GM19328 (cell line): ENCODE data around the gene LMBR1.
"Not testable (repeated sequence)": the region's sequence is repeated elsewhere in the genome, so short reads cannot be mapped to it uniquely, and the experiment has no call there.

Source experiments
- ATAC-seq: cut with Tn5 transposase; IDR thresholded peaks from one replicate; pipeline ENCODE4 v1.9.1; 2021; ENCODE audit warnings: mild to moderate bottlenecking, moderate library complexity; ENCODE audit not compliant: unreplicated experiment

The LMBR1 gene, protein sequence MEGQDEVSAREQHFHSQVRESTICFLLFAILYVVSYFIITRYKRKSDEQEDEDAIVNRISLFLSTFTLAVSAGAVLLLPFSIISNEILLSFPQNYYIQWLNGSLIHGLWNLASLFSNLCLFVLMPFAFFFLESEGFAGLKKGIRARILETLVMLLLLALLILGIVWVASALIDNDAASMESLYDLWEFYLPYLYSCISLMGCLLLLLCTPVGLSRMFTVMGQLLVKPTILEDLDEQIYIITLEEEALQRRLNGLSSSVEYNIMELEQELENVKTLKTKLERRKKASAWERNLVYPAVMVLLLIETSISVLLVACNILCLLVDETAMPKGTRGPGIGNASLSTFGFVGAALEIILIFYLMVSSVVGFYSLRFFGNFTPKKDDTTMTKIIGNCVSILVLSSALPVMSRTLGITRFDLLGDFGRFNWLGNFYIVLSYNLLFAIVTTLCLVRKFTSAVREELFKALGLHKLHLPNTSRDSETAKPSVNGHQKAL

DNA sequence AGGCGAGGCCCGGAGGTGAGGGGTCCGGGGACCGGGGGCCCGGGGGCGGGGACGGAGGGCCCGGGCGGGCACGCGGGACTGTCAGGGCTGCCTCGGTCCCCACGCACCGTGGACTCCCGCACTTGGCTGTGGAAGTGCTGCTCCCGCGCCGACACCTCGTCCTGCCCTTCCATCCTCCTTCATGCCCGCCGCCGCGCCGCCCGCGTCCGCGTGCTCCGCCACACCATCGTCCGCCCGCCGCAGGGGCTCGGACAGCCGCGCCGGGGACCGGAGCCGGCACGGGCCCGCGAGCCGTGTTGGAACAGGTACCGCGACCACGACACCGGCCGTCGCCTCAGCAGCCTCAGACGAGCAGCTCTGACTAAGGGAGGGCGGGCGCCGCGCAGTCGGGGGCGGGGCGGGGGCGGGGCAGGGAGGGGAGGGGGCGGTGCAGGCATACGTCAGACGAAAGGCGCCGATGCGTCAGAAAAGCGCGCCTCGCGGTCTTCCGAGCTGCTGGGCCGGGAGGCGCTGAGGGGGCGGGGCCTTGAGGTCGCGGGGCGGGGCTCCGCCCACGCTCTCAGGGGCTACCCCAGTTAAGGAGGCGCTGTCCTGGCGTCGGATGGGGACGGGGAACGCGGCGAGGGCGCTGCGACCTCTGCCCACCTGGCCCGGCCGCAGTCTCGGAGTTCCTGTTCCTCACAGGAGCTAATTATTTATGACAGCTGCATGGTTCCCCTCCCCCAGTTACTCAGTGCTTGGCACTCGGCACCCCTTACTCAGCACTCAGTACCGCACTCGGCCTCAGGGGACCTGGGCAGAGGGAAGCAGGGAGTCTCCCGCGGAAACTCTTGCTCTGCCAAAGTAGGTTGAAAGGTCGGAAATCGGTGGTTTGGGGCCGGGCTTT is at the start of gene LMBR1:
LMBR1 (minus strand) TSS at position 363 of the 886 bp plus-strand sequence; CDS start at position 173, 190 bp downstream.
- peak; percentile 71 for ATAC-seq

DNA sequence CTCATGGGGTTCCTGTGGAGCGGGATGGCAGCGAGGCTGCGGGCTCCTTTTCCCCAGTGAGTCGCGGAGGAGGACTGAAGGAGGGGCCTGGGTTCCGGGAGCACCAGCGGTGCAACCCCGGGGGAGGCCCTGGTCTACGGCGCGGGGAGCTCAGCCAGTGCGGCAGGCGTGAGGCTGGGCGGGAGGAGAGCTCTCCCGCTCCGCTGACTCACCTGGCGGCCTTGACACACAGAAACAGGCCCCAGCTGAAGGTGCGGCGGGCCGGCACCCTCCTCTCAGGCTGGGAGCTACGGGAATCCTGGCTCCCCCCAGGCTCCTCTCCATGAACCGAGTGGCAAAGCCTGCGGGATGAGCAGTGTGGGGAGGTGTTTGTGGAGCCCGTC is 49.7 kb upstream of the LMBR1 start:
- ATAC-seq = no peak

GRCh38 chr7:156941393-156942182 is 48.6 kb upstream of the LMBR1 start:
- no peak for ATAC-seq

GRCh38 chr7:156940421-156941122 is 47.6 kb upstream of the LMBR1 start:
- ATAC-seq = no peak

DNA sequence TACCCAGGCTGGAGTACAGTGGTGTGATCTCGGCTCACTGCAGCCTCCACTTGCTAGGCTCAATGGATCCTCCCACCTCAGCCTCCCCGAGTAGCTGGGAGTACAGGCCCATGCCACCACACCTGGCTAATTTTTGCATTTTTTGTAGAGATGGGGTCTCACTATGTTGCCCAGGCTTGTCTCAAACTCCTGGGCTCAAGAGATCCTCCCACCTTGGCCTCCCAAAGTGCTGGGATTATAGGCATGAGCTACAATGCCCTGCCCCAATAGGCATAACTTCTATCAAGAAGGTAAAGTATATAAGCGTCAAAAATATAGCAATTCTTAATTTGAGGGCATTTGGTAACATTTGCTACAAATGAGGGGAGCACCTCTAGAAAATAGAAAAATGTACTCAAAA is 43.8 kb upstream of the LMBR1 start:
- ATAC-seq = not testable (repeated sequence)

DNA sequence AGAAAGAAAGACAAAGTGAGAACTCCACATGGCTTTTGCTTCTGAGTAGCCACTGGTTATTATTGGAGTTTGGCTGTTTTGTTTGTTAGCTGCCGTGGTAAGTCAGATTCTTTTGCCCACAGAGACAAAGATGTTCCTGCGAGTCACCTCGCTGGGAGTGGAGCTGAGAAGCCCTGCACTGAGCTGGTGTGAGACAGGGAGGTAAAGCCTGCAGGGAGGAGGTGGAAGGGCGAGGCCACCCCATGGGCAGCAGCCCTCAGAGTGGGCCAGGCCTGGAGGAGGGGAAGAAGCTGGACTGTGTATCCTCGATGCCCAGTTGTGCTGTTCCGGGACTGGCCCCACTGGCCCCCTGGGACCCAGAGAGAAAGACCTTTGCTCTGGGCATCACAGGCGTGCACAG is 42.3 kb upstream of the LMBR1 start:
- no peak for ATAC-seq

DNA sequence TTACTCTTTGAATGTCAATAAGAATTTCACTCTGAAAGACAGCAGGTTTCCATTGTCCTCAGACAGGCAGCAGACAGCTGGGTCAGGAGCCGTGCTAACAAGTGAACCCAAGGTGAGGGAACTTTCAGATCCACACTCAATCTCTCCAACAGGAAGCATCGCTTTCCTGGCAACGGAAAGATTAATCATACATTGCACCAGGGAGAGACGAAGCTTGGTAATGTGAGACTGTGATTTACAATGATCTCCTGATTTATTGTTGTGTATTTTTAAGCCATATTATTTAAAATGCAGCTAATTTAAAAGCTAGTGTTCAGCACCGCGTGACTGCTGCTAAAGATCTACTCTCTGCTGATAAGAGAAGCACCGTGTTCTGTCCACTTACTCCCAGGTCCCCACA is 39.0 kb upstream of the LMBR1 start:
- ATAC-seq = no peak

DNA sequence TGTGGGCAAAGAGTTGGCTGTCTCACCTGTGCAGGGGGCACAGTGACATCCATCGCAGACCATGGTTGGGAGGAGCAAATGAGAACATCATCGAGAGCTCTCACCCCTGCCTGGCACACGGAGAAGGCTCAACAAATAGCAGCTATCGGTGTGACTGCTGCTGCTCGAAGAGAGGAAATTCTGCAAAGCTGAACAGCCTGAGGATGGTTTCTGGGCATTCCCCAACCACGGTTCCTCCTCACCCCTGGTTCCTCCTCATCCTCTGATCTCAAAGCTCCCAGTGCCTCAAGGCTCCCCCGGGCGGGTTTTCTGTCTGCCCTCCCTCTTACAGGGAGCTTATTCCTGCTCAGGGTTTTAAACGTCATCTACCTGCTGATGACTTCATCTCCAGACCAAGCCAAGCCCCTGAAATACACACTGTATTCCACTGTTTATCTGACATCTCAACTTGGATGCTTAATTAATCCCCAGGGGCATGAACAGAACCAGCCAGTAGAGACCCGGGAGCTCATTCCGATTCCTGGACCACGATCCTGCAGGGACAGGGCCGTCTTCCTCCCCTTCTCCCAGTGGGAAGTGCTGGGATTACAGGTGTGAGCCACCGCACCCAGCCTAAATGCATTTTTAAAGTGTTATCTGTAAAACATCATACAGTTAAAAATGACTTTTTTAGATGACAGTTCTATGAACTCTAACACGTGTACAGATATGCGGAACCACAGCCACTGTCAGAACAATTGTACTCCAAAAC is 37.0 kb upstream of the LMBR1 start:
- ATAC-seq = no peak

DNA sequence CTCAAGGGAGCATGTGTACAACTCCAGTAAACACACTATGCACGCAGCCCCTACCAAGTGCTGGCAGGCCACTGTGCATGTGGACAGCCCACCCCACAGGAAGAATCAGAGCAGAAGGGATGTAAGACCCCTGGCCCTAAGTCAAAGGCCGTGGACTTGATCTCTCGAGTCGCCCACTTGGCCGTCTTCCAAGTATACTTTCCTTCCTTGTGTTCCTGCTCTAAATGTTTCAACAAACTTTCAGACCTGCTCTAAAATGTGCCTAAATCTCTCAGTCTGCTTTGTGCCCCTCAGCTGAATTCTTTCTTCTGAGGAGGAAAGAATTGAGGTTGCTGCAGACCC is 35.4 kb upstream of the LMBR1 start:
- no peak for ATAC-seq

DNA sequence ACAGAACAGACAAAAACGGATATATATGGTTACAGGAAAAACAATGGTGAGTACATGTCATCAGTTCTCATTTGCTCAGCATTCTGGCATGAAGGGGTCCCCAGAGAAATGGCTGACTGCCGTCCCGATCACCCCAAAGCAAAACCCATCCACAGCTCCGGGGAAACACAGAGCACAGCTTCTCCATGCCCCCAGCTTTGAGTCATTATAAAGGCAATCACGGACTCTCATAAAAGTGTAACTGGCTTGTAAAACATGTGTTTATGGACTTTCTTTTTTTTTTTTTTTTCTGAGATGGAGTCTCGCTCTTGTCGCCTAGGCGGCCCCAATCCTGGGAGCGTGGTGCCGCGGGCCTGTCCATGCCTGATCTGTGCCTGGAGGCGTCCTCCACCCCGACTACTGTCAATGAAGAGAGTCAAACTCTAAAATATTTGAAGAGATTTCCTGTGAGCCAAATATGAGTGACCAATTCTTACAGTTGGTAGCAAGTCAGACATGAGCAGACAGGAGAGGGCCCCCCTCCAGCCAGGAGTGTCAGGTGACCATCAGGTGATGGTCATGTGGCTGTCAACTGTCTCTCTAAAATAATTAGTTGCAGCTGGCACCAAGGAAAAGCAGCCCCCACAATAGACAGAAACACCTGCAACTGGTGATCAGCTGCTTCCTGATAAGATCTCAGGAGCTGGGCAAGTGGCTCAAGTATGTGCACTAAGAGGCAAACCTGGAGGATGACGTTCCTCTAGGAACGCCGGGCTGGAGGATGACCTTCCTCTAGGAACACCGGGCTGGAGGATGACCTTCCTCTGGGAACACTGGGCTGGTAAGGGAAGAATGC is 34.8 kb upstream of the LMBR1 start:
- ATAC-seq = no peak

- not testable (repeated sequence) for ATAC-seq
These were observed 32.8 kb upstream of the LMBR1 start for GRCh38 chr7:156925821-156926220.

DNA sequence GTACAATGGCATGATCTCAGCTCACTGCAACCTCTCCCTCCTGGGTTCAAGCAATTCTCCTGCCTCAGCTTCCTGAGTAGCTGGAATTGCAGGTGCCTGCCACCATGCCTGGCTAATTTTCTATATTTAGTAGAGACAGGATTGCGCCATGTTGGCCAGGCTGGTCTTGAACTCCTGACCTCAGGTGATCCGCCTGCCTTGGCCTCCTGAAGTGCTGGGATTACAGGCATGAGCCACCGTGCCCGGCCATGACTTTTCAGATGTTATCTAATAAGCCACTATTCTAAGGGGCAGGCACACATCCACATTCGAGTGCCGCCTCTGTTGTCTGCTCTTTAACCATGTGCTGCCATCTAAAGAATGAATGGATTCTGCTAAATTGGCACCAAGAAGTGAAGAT is 29.3 kb upstream of the LMBR1 start:
- not testable (repeated sequence) for ATAC-seq

GRCh38 chr7:156920487-156921373 is 27.7 kb upstream of the LMBR1 start:
- ATAC-seq = not testable (repeated sequence)

- no peak for ATAC-seq
These were observed 27.1 kb upstream of the LMBR1 start for GRCh38 chr7:156920076-156920475.

DNA sequence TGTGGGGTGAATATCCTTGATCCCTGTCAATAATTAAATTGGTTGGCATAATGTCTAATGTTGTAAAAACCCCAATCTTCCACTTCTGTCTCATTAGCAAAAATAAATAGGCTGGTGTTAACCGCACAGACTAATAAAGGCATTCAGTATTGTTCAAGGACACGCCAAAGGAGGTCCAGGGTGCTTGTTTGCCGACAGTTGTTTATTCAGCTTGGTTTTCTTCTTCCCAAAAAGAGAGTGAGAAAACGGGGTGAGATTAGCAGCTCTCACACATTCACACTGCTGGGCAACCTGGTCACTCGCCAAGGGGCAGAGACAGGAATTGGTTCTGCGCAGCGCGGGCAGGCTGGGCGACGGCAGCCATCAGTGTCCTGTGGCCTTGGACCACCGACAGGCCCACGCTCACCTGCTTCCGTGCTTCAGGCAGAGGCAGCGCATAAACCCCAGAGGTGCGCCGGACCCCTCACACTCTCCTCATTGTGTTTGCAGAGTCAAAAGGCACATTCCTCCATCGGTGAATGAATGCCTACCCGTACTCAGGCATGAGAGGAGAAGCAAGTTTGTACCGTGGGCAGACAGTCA is 26.2 kb upstream of the LMBR1 start:
- ATAC-seq = no peak

- no peak for ATAC-seq
These were observed 25.7 kb upstream of the LMBR1 start for GRCh38 chr7:156918635-156919034.

DNA sequence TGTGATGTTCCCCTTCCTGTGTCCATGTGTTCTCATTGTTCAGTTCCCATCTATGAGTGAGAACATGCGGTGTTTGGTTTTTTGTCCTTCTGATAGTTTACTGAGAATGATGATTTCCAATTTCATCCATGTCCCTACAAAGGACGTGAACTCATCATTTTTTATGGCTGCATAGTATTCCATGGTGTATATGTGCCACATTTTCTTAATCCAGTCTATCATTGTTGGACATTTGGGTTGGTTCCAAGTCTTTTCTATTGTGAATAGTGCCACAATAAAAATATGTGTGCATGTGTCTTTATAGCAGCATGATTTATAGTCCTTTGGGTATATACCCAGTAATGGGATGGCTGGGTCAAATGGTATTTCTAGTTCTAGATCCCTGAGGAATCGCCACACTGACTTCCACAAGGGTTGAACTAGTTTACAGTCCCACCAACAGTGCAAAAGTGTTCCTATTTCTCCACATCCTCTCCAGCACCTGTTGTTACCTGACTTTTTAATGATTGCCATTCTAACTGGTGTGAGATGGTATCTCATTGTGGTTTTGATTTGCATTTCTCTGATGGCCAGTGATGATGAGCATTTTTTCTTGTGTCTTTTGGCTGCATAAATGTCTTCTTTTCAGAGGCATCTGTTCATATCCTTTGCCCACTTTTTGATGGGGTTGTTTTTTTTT is 16.7 kb upstream of the LMBR1 start:
- ATAC-seq = not testable (repeated sequence)
